Sigmoid colon (tissue), 4 donors: ENCODE measurements around the gene TMEM132D.

Source experiments
- EP300 ChIP-seq, 4 donors: sonication (generic); formaldehyde crosslinking; IDR thresholded peaks; one replicate each; pipeline ENCODE4 v1.6.1; 2017; ENCODE audit warnings: antibody characterized with exemption in 4 of 4
- POLR2A ChIP-seq, 2 donors: fragments of 450-650 bp; IDR thresholded peaks; one replicate each; pipeline ENCODE4 v1.6.1; 2016; ENCODE audit warnings: antibody characterized with exemption in 2 of 2, mild to moderate bottlenecking in 2 of 2, moderate library complexity in 2 of 2
- POLR2AphosphoS5 ChIP-seq, 4 donors: sonication (generic); formaldehyde crosslinking; IDR thresholded peaks; one replicate each; pipeline ENCODE4 v1.6.1; 2017; ENCODE audit warnings: antibody characterized with exemption in 4 of 4
- TF ChIP-seq, protein P1 (sequence below), 4 experiments: fragments of 450-650 bp in 3 of 4; fragments of 200-600 bp in 1 of 4; IDR thresholded peaks; one replicate each; pipeline ENCODE4 v1.5.1; 2016 to 2019; ENCODE audit warnings: antibody characterized with exemption in 4 of 4, mild to moderate bottlenecking in 3 of 4, moderate library complexity in 2 of 4

DNA sequence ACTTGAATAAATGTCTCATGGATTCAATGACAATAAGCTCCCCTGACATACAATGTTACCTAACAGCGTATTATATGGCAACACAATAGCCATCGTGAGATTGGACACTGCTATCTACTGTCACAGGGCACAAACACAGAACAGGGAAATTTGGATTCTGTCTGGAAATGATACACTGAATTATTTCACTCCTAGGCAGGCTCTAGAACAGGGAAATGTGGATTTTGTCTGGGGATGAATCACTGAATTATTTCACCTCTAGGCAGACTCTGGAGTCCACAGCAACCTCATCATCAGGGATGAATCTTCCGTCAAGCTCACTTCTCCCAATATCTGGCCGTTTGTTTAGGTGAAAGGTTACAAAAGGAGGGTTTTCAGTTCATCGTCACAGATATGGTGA lies 288.8 kb downstream of the TMEM132D start:
- no peak for TF ChIP-seq POLR2A (IDR thresholded peaks at IDR 0.05)
- TF ChIP-seq, protein P1, sequence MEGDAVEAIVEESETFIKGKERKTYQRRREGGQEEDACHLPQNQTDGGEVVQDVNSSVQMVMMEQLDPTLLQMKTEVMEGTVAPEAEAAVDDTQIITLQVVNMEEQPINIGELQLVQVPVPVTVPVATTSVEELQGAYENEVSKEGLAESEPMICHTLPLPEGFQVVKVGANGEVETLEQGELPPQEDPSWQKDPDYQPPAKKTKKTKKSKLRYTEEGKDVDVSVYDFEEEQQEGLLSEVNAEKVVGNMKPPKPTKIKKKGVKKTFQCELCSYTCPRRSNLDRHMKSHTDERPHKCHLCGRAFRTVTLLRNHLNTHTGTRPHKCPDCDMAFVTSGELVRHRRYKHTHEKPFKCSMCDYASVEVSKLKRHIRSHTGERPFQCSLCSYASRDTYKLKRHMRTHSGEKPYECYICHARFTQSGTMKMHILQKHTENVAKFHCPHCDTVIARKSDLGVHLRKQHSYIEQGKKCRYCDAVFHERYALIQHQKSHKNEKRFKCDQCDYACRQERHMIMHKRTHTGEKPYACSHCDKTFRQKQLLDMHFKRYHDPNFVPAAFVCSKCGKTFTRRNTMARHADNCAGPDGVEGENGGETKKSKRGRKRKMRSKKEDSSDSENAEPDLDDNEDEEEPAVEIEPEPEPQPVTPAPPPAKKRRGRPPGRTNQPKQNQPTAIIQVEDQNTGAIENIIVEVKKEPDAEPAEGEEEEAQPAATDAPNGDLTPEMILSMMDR (IDR thresholded peaks at IDR 0.05): no peak
- TF ChIP-seq POLR2AphosphoS5 (IDR thresholded peaks at IDR 0.05): no peak
- TF ChIP-seq EP300 (IDR thresholded peaks at IDR 0.05): no peak
